H4 (cell line): Measurements from ENCODE around the gene PPM1M. TPM values are rescaled to one million over a fixed set of nuclear protein-coding genes. Genes with fewer than 3 reads are reported as not detected.
"Not testable (repeated sequence)": the region's sequence is repeated elsewhere in the genome, so short reads cannot be mapped to it uniquely, and the experiment has no call there.

ENCODE experiments used
- DNase-seq: peaks from one replicate; pipeline ENCODE4 v3.0.0-alpha.2; 2015; ENCODE audit warnings: low spot score
- total RNA-seq: library from RNA; depleted of rRNA; stranded (reverse); fragments of >200 nt; shearing (Covaris generic); gene quantifications from 2 replicates; pipeline ENCODE4 v1.2.3, GENCODE V29; 2014

PPM1M gene
- total RNA-seq, 1 experiment from 2014 or later, result 4.4 TPM

- DNase-seq, result no peak
Observed at GRCh38 chr3:52246728-52247408, 1.3 kb downstream of the PPM1M start.

DNA sequence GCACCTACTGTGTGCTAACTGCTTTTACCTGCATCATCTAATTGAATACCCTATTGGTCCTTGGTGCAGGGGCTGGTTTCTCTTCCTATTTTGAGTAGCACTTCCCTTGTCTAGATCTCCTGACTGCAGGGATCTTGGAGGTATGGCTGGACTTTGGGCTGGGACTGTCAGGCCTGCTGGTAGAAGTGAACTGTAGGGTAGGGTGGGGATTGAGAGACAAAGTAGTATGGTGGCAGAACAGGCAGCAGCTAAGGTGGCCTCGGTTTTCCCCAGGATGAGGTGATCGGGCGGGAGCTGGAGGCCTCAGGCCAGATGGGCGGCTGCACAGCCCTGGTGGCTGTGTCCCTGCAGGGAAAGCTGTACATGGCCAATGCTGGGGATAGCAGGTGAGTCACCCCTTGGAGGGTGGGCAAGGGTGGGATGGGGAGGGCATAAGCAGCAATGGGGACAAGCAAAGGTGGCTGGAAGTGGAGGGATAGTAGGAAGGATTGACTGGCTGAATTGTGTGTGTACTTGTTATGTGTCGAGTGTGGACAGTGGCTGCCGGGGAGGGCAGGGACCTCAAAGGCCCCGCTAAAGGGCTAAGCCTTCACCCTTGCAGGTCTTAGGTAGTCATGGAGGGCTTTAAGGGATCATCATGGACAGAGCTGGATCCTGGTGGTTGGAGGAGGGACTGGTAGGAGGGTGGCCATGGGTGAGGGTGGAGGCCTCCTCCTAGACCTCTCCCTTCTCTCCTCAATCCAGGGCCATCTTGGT lies 2.0 kb downstream of the PPM1M start:
- no peak for DNase-seq

DNA sequence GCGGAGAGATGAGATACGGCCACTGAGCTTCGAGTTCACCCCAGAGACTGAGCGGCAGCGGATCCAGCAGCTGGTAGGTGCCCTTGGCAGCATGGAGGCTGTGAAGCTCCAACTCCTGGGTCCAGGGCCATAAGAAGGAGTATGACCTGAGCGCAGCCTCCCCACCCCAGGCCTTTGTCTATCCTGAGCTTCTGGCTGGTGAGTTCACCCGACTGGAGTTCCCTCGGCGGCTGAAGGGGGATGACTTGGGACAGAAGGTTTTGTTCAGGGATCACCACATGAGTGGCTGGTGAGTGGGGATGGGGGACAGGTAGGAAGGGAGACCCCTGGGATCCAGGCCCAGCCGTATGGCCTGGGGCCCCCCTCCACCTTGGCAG lies 2.6 kb downstream of the PPM1M start:
- no peak for DNase-seq

GRCh38 chr3:52248816-52249547 lies 3.4 kb downstream of the PPM1M start:
- no peak for DNase-seq

- DNase-seq, result no peak
Observed at GRCh38 chr3:52249683-52250082, 4.1 kb downstream of the PPM1M start.

DNA sequence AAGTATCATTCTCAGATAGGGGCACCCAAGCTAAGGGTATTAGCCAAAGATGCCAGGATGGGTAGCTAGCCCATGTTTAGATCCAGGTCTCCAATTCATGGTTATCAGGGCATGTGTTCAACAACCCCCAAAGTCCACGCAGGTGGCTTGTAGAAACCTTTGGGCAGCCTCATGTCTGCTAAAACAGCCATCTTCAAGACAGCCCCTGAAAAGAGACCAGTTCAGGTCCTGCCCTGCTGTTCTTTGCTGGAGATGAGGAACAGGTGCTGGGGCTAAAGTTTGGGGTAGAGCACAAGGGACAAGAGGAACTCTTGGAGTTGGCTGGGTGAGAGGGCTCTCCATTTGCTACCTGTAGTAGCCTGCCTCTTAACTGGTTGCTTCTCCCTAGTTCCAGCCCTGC lies 4.6 kb downstream of the PPM1M start:
- no peak for DNase-seq

DNA sequence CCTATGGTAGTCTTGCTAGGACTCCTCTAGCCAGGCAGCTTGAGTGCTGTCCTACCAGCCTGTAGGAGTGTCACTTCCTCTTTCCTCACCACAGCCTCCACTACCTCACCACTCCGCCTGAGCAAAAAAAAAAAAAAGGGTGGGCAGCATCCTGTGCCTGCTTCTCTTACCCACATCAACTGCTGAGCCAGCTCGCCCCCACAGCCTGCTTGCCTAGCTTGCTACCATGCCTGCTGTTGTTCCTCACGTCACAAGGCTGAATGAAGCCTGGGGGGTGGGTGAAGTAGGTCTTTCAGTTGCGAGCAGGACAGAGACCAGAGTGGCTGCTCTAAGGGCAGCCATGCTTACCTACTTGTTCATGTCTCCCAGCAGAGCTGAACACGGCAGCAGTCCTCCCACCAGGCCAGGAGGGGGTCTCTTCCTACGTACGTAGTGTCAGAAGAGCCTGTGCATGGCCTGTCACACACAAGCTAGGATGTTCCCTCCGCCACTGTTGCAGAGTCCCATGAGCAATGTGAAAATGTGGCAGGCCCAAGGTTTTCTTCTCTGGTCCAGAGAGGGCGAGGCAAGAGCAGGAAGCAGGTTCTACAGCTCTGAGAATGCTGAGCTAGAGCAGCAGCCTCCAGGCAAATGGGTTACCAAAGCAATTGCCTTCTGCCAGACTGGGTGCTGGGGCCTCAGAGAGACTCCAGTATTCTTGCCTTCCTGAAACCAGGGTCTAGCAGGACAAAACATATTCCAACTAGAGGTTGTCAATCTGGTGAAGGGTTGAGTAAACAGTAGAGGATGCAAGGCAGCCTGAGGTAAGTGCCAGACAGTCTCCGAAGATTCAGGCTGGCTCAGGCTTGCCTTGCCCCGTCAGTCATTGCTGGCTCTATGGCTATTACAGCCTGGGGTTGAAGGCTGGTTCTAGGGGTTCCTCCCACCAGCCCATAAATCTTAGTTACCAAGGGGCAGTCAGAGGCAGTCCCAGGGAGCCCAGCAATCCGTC lies 8.1 kb downstream of the PPM1M start:
- DNase-seq, result no peak

- no peak for DNase-seq
Observed at GRCh38 chr3:52254608-52255007, 9.0 kb downstream of the PPM1M start.

- DNase-seq, result no peak
Observed at GRCh38 chr3:52256159-52256558, 10.6 kb downstream of the PPM1M start.

- no peak for DNase-seq
Observed at GRCh38 chr3:52256622-52257021, 11.1 kb downstream of the PPM1M start.

- DNase-seq, result no peak
Observed at GRCh38 chr3:52257911-52258310, 12.4 kb downstream of the PPM1M start.

GRCh38 chr3:52259035-52259434 lies 13.5 kb downstream of the PPM1M start:
- no peak for DNase-seq

DNA sequence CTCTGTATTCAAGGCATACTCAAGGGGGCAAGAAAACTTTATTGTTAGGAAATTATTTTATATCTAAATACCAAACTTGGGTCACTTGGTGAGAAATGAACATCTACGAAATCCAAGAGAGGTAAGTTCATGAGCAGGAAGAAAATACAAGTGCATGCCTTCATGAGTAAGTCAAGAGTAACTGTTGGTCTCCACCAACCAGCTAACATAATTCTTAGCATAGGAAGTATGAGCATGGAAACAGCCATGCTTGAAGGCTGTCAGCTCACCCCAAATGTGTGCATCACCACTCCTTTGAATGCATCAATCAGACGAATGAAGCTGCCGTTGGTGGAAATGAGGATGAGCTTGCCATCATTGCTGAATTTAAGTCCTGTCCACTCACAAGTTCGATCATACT lies 13.9 kb downstream of the PPM1M start:
- no peak for DNase-seq

GRCh38 chr3:52262447-52262846 lies 16.9 kb downstream of the PPM1M start:
- DNase-seq, result no peak

GRCh38 chr3:52265387-52265786 lies 19.8 kb downstream of the PPM1M start:
- DNase-seq, result no peak

DNA sequence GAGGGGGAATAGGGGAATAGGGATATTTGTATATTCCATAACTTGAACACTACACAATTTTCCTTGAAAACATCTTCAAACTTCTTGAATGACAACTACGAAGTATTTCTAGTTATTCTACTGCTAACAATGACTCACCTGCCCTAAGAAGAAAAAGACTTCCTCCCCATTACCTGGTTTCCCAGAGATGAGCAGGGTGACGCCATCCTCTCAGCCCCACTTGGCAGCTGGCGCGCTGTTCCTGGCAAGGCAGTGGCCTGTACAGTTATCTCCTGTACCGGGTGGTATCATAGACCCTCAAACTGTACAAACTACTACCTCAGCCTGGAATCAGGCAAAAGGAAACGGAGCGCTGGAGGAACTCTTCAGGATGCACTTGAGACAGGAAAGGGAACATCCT lies 22.5 kb downstream of the PPM1M start:
- DNase-seq, result no peak

- DNase-seq, result no peak
Observed at GRCh38 chr3:52269776-52270175, 24.2 kb downstream of the PPM1M start.

GRCh38 chr3:52270252-52270754 lies 24.7 kb downstream of the PPM1M start:
- no peak for DNase-seq

- DNase-seq, result not testable (repeated sequence)
Observed at GRCh38 chr3:52272172-52272571, 26.6 kb downstream of the PPM1M start.

DNA sequence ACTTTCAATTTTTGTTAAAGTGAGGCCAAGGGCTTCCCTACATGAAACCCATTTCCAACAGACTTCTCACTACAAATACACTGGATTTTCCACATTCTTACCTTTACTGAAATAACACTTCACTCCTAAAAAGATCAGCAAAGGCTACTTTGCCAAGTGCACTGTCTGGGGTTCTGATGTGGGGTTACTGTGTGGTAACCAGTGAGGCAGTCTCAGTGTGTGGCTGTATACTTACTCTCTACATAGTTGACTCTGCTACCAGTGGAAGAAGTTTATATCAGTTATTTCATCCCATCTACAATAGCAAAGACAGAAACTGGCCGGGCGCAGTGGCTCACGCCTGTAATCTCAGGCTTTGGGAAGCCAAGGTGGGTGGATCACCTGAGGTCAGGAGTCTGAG lies 27.3 kb downstream of the PPM1M start:
- DNase-seq, result no peak

DNA sequence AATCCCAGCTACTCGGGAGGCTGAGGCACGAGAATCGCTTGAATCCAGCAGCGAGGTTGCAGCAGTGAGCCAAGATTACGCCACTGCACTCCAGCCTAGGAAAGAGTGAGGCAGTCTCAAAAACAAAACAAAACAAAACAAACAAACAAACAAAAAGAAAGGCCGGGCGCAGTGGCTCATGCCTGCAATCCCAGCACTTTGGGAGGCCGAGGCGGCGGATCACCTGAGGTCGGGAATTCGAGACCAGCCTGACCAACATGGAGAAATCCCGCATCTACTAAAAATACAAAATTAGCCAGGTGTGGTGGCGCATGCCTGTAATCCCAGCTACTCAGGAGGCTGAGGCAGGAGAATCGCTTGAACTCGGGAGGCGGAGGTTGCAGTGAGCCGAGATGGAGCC lies 29.2 kb downstream of the PPM1M start:
- DNase-seq, result not testable (repeated sequence)
